GM21447 (cell line): ENCODE measurements around the gene BTBD16.

Experiments used
- ATAC-seq: cut with Tn5 transposase; IDR thresholded peaks from one replicate; pipeline ENCODE4 v1.9.1; 2021; ENCODE audit not compliant: unreplicated experiment

Gene BTBD16

GRCh38 chr10:122269059-122269687 lies 1.9 kb upstream of the BTBD16 start:
- no peak for ATAC-seq

GRCh38 chr10:122273966-122274545 lies 3.0 kb downstream of the BTBD16 start:
- no peak for ATAC-seq

GRCh38 chr10:122276611-122277208 lies 5.6 kb downstream of the BTBD16 start:
- no peak for ATAC-seq

GRCh38 chr10:122277526-122278136 lies 6.5 kb downstream of the BTBD16 start:
- no peak for ATAC-seq

GRCh38 chr10:122279725-122280141 lies 8.6 kb downstream of the BTBD16 start:
- no peak for ATAC-seq

GRCh38 chr10:122280156-122280555 lies 9.1 kb downstream of the BTBD16 start:
- no peak for ATAC-seq

- no peak for ATAC-seq
Observed at GRCh38 chr10:122281018-122281626, 10.0 kb downstream of the BTBD16 start.

- ATAC-seq = no peak
Observed at GRCh38 chr10:122281751-122282150, 10.7 kb downstream of the BTBD16 start.

- no peak for ATAC-seq
Observed at GRCh38 chr10:122282253-122282671, 11.2 kb downstream of the BTBD16 start.

GRCh38 chr10:122282909-122283308 lies 11.8 kb downstream of the BTBD16 start:
- ATAC-seq = no peak

GRCh38 chr10:122285506-122286444 lies 14.7 kb downstream of the BTBD16 start:
- no peak for ATAC-seq

GRCh38 chr10:122286867-122287266 lies 15.8 kb downstream of the BTBD16 start:
- ATAC-seq = no peak

GRCh38 chr10:122287570-122287969 lies 16.5 kb downstream of the BTBD16 start:
- no peak for ATAC-seq

GRCh38 chr10:122288262-122288661 lies 17.2 kb downstream of the BTBD16 start:
- no peak for ATAC-seq

GRCh38 chr10:122288917-122289316 lies 17.8 kb downstream of the BTBD16 start:
- no peak for ATAC-seq

- ATAC-seq = no peak
Observed at GRCh38 chr10:122290334-122290733, 19.2 kb downstream of the BTBD16 start.

GRCh38 chr10:122290833-122291532 lies 19.9 kb downstream of the BTBD16 start:
- ATAC-seq = no peak

- ATAC-seq = no peak
Observed at GRCh38 chr10:122291739-122292138, 20.6 kb downstream of the BTBD16 start.

GRCh38 chr10:122292376-122292775 lies 21.3 kb downstream of the BTBD16 start:
- ATAC-seq = no peak
